Colonic mucosa (tissue), 4 donors: ENCODE results near the gene P3R3URF. TPM values are rescaled to one million over a fixed set of nuclear protein-coding genes. Genes with fewer than 3 reads are reported as not detected.
A peak's percentile ranks its signal among the peaks of the same experiment; 100 is the strongest.

Source experiments
- DNase-seq: peaks from one replicate; pipeline ENCODE4 v3.0.0-alpha.2; 2020
- H3K27ac ChIP-seq: fragments of 200-600 bp; one replicate; pipeline ENCODE4 v1.8.0; 2021
- H3K27me3 ChIP-seq: fragments of 200-600 bp; one replicate; pipeline ENCODE4 v1.8.0; 2021
- H3K36me3 ChIP-seq: fragments of 200-600 bp; one replicate; pipeline ENCODE4 v1.8.0; 2021
- H3K4me1 ChIP-seq: fragments of 200-600 bp; one replicate; pipeline ENCODE4 v1.8.0; 2021; ENCODE audit warnings: mild to moderate bottlenecking
- H3K4me3 ChIP-seq: fragments of 200-600 bp; one replicate; pipeline ENCODE4 v1.8.0; 2021
- H3K9ac ChIP-seq, 2 donors: one replicate each; pipeline ENCODE4 v1.7.0; 2013; ENCODE audit warnings: control low read depth in 2 of 2, low read depth in 2 of 2, low read length in 2 of 2
- H3K9me3 ChIP-seq: fragments of 200-600 bp; one replicate; pipeline ENCODE4 v1.8.0; 2021
- intact Hi-C: fragments of 100-400 bp; cut with DNase I; formaldehyde crosslinking; loops from one replicate; pipeline ENCODE4 v1.14.1; 2022
- total RNA-seq, 2 donors: library from RNA; stranded (reverse); fragmentation: NEBNext Ultra II Directional in 1 of 2; extraction: Animal tissue kit (Norgen Biotek cat#: 25700) in 1 of 2; gene quantifications; one replicate each; pipeline ENCODE4 v1.2.1, GENCODE V29; 2021
- TF ChIP-seq, protein P1 (sequence below): fragments of 200-600 bp; IDR thresholded peaks from one replicate; pipeline ENCODE4 v1.8.0; 2022; ENCODE audit warnings: antibody characterized with exemption, mild to moderate bottlenecking
- donor health status: healthy.
- donor health status: DM: no; HTN: no; CAD: no.
- donor health status: DM: no; HTN: no; CAD: no.

Gene P3R3URF
- total RNA-seq, 2 donors from 2014 or later = not detected

DNA sequence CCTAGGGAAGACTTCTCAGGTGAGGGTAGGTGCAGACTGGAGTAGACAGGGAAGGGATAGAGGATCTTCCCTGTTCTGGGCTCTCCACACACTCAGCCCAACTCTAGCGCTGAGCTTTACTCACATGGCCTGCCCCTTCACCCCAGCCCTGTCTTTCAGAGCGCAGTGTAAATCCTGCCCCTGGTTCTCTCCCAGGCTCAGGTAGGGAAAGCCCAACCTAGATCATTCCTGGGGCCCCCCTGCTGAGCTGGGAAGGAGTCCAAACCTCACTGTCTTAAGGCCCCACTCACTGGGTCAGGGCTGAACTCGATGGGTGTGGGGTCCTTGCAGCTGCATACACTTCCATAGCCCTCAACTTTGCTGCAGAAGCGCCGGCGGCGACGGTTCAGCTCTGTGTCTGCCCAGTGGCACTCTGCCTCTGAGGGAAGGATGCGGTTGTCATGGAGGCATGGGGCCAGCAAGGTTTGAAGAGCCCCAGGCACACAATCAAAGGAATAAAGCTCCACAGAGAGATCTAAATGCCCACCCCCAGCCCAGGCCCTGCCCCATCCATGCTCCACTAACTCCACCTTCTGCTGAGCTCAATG is 17.8 kb upstream of the P3R3URF start:
- intact Hi-C loops = no loop called here
- TF ChIP-seq, protein P1, sequence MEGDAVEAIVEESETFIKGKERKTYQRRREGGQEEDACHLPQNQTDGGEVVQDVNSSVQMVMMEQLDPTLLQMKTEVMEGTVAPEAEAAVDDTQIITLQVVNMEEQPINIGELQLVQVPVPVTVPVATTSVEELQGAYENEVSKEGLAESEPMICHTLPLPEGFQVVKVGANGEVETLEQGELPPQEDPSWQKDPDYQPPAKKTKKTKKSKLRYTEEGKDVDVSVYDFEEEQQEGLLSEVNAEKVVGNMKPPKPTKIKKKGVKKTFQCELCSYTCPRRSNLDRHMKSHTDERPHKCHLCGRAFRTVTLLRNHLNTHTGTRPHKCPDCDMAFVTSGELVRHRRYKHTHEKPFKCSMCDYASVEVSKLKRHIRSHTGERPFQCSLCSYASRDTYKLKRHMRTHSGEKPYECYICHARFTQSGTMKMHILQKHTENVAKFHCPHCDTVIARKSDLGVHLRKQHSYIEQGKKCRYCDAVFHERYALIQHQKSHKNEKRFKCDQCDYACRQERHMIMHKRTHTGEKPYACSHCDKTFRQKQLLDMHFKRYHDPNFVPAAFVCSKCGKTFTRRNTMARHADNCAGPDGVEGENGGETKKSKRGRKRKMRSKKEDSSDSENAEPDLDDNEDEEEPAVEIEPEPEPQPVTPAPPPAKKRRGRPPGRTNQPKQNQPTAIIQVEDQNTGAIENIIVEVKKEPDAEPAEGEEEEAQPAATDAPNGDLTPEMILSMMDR = no peak
- Histone ChIP-seq H3K4me1 (peaks cover 11% of the 10 kb centered on the region), H3K9ac (no peak overlapping the region), H3K27ac (no peak overlapping the region), H3K9me3 (no peaks in the 10 kb centered on the region), H3K4me3 (no peak overlapping the region), H3K36me3 (peaks cover 5% of the 10 kb centered on the region), H3K27me3 (no peaks in the 10 kb centered on the region)
- DNase-seq = no peak

DNA sequence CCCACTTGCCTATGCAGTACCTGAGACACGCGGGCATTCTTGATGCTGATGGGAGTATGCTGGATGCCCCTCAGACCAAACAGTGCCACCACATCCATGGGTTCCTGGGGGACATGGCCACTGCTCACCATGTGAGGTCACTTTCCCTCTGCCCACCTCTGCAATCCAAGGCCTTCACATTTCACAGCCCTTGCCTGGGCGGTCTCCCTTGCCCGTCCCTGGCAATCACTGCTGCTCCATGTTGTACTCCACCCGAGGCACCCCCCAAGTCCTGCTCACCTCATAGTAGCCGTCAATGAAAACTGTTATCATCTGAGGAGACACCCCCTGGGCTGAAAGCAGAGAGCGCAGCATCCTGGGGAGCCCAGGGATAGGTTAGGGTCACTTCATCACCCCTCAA is 17.0 kb upstream of the P3R3URF start:
- Histone ChIP-seq H3K4me1 (peaks cover 18% of the 10 kb centered on the region), H3K4me3 (no peak overlapping the region), H3K9ac (no peak overlapping the region), H3K36me3 (peaks cover 5% of the 10 kb centered on the region), H3K27ac (no peak overlapping the region), H3K9me3 (no peaks in the 10 kb centered on the region), H3K27me3 (no peaks in the 10 kb centered on the region)
- TF ChIP-seq, protein P1 = no peak
- intact Hi-C loops = no loop called here
- DNase-seq = no peak

DNA sequence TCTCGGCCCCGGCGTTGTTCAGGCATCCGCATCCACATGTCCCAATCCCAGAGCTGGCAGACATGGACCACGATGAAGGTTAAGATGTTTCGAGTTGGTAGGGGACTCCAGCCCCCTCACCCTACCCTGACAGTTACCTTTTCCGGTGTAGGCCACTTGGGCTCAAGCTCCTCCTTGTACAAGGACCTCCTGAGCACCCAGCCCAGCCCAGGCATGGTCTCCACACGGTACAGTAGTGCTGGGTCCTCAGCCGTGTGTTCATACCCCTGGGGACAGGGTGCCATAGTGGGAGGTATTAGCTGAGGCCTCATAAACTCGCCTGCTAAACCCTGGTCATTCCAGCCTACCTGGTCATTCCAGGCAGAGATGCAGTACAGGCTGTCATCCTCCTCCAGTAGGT is 15.9 kb upstream of the P3R3URF start:
- TF ChIP-seq, protein P1 = no peak
- peak; percentile 27 for DNase-seq
- peaks cover 5% of the 10 kb centered on the region for H3K36me3 ChIP-seq
- intact Hi-C loops = no loop called here
- no peak overlapping the region for H3K9ac ChIP-seq
- no peaks in the 10 kb centered on the region for H3K27me3 ChIP-seq
- no peaks in the 10 kb centered on the region for H3K9me3 ChIP-seq
- peaks cover 15% of the 10 kb centered on the region for H3K4me1 ChIP-seq
- H3K4me3 ChIP-seq = no peak overlapping the region
- H3K27ac ChIP-seq = no peak overlapping the region

DNA sequence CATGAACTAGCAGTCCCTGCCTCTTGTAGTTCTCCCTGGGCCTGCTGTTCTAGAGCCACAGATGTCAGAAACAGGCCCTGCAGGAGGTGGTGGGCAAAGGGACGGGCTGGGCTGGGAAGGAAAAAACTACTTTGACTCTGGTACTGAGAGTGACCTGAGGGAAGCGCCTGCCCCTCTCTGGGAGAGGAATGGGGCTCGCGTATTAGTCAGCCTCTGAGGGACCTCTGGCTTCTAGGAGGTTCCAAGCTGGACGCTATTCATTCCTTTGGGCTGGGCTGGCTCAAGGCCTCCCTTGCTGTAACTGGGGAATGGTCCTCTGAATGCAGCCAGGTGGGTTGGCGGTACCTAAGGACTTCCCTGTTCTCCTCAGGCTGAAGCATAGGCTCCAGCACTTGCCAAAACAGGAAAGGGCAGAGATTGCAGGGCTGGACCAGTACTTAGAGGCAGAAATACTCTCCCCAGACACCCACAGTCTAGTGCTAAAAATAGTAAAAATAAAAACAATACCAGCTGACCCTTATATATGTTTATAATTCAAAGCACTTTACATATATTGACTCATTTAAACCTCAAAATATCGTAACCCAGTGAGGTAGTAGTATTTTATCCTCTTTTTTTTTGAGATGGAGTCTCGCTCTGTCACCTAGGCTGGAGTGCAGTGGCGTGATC is 14.9 kb upstream of the P3R3URF start:
- H3K4me3 ChIP-seq = no peak overlapping the region
- H3K36me3 ChIP-seq = peaks cover 5% of the 10 kb centered on the region
- no peak for DNase-seq
- no peaks in the 10 kb centered on the region for H3K9me3 ChIP-seq
- H3K9ac ChIP-seq = no peak overlapping the region
- H3K4me1 ChIP-seq = peaks cover 10% of the 10 kb centered on the region
- H3K27ac ChIP-seq = no peak overlapping the region
- no peaks in the 10 kb centered on the region for H3K27me3 ChIP-seq
- intact Hi-C loops = no loop called here
- TF ChIP-seq, protein P1 = no peak

DNA sequence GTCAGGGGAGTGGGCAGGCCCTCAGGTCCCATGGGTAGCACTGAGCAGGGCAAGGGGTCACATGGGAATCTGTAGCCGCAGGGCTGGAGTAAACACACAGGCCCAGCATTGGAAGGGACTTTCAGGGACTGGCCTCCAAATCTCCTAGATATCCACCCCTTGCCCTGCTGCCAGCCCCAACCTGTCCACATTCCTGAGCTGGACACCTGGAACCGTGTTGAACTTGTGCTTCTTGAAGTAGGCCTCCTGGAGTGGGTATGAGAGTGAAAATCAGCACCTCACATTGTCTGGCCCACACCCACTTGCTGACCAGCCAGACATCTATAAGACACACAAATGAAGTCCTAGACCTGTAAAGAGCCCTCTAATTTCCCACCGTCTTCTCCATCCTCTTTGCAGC is 14.3 kb upstream of the P3R3URF start:
- intact Hi-C loops = no loop called here
- TF ChIP-seq, protein P1 = no peak

More for the DNA sequence above, 14.3 kb upstream of the P3R3URF start:
- H3K27me3 ChIP-seq = no peaks in the 10 kb centered on the region
- H3K27ac ChIP-seq = no peak overlapping the region
- DNase-seq = no peak
- H3K9ac ChIP-seq = no peak overlapping the region
- H3K9me3 ChIP-seq = no peaks in the 10 kb centered on the region
- peaks cover 10% of the 10 kb centered on the region for H3K4me1 ChIP-seq
- peaks cover 5% of the 10 kb centered on the region for H3K36me3 ChIP-seq
- no peak overlapping the region for H3K4me3 ChIP-seq
